Hepatocyte (in vitro differentiated cells): Measurements from ENCODE around the gene PER1. TPM values are rescaled to one million over a fixed set of nuclear protein-coding genes. Genes with fewer than 3 reads are reported as not detected.

Experiments used
- DNase-seq: peaks from one replicate; pipeline ENCODE4 v3.0.0-alpha.2; 2016; ENCODE audit warnings: low spot score
- H2AFZ ChIP-seq: fragments of 200-600 bp; sonication (generic); 2 replicates; pipeline ENCODE4 v1.6.0; 2016; ENCODE audit warnings: antibody characterized with exemption, mild to moderate bottlenecking
- H3K27ac ChIP-seq: fragments of 200-600 bp; sonication (generic); 2 replicates; pipeline ENCODE4 v1.5.1; 2016; ENCODE audit warnings: mild to moderate bottlenecking
- H3K27me3 ChIP-seq: fragments of 200-600 bp; sonication (generic); 2 replicates; pipeline ENCODE4 v1.6.1; 2016
- H3K36me3 ChIP-seq: fragments of 200-600 bp; sonication (generic); replicated peaks from 2 replicates; pipeline ENCODE4 v1.5.1; 2016; ENCODE audit warnings: low read depth; ENCODE audit not compliant: insufficient read depth
- H3K4me1 ChIP-seq: fragments of 200-600 bp; sonication (generic); 2 replicates; pipeline ENCODE4 v1.5.1; 2016; ENCODE audit warnings: mild to moderate bottlenecking, moderate library complexity; ENCODE audit not compliant: insufficient read depth
- H3K4me2 ChIP-seq: fragments of 200-600 bp; sonication (generic); 2 replicates; pipeline ENCODE4 v1.6.0; 2016
- H3K4me3 ChIP-seq: fragments of 200-600 bp; sonication (generic); 2 replicates; pipeline ENCODE4 v1.5.1; 2016; ENCODE audit warnings: mild to moderate bottlenecking
- H3K79me2 ChIP-seq: fragments of 200-600 bp; sonication (generic); 2 replicates; pipeline ENCODE4 v1.6.0; 2017; ENCODE audit warnings: mild to moderate bottlenecking
- H3K9me2 ChIP-seq: fragments of 200-600 bp; sonication (generic); replicated peaks from 2 replicates; pipeline ENCODE4 v1.6.0; 2017; ENCODE audit warnings: mild to moderate bottlenecking; ENCODE audit not compliant: insufficient read depth
- H3K9me3 ChIP-seq: fragments of 200-600 bp; sonication (generic); 2 replicates; pipeline ENCODE4 v1.5.1; 2016; ENCODE audit warnings: low read depth, mild to moderate bottlenecking
- H4K20me1 ChIP-seq: fragments of 200-600 bp; sonication (generic); 2 replicates; pipeline ENCODE4 v1.6.0; 2016; ENCODE audit warnings: mild to moderate bottlenecking; ENCODE audit not compliant: insufficient read depth, poor library complexity, severe bottlenecking
- CTCF ChIP-seq: fragments of 200-600 bp; sonication (generic); IDR thresholded peaks from 2 replicates; pipeline ENCODE4 v1.5.1; 2016; ENCODE audit warnings: antibody characterized with exemption, mild to moderate bottlenecking; ENCODE audit not compliant: poor library complexity
- EZH2 ChIP-seq: fragments of 200-600 bp; sonication (generic); IDR thresholded peaks from 2 replicates; pipeline ENCODE4 v1.6.1; 2016; ENCODE audit warnings: antibody characterized with exemption, mild to moderate bottlenecking, borderline replicate concordance
- EZH2phosphoT487 ChIP-seq: fragments of 200-600 bp; sonication (generic); IDR thresholded peaks from one replicate; pipeline ENCODE4 v1.6.1; 2018; ENCODE audit warnings: antibody characterized with exemption, mild to moderate bottlenecking, low read depth, moderate library complexity; ENCODE audit not compliant: unreplicated experiment, severe bottlenecking
- WGBS: methylation state at CpG from one replicate; pipeline ENCODE4 v1.1.6; 2016; ENCODE audit warnings: low lambda C conversion rate; ENCODE audit errors: missing lambda C conversion rate; 5-methylcytosine and 5-hydroxymethylcytosine counted together
- polyA plus RNA-seq: library from polyadenylated mRNA; unstranded; fragments of >200 nt; fragmentation: Nextera tagmentation; extraction: Ambion mirVana; gene quantifications from 2 replicates; pipeline ENCODE4 v1.2.1, GENCODE V29; 2016
- total RNA-seq: library from RNA; depleted of rRNA; stranded (reverse); fragments of >200 nt; gene quantifications from 2 replicates; pipeline ENCODE4 v1.2.3, GENCODE V29; 2014

PER1 gene
- total and polyA plus RNA-seq, 2 experiments from 2014 or later, result 36.5 to 107 TPM

GRCh38 chr17:8146381-8147140 is 5.6 kb downstream of the PER1 start:
- no peaks in the 10 kb centered on the region for H3K9me3 ChIP-seq
- no peaks in the 10 kb centered on the region for H3K36me3 ChIP-seq
- no peak for DNase-seq
- H3K4me2 ChIP-seq, result no peak overlapping the region
- WGBS, result 97% methylated on average over 14 of the region's 14 CpGs
- H4K20me1 ChIP-seq, result peaks cover 69% of the 10 kb centered on the region
- H3K4me1 ChIP-seq, result peaks cover 6% of the 10 kb centered on the region
- TF ChIP-seq EZH2 (no peak), CTCF (no peak), EZH2phosphoT487 (no peak)
- no peaks in the 10 kb centered on the region for H3K27me3 ChIP-seq
- no peaks in the 10 kb centered on the region for H3K9me2 ChIP-seq
- no peak overlapping the region for H3K4me3 ChIP-seq
- no peak overlapping the region for H3K27ac ChIP-seq
- no peak overlapping the region for H2AFZ ChIP-seq
- peaks cover 25% of the 10 kb centered on the region for H3K79me2 ChIP-seq

- WGBS, result 98% methylated on average over 12 of the region's 12 CpGs
- Histone ChIP-seq H2AFZ (no peak overlapping the region), H3K36me3 (no peaks in the 10 kb centered on the region), H3K9me3 (no peaks in the 10 kb centered on the region), H3K9me2 (no peaks in the 10 kb centered on the region), H3K27me3 (no peaks in the 10 kb centered on the region), H3K4me2 (no peak overlapping the region), H3K79me2 (peaks cover 23% of the 10 kb centered on the region), H3K4me3 (no peak overlapping the region), H3K4me1 (peaks cover 4% of the 10 kb centered on the region), H3K27ac (no peak overlapping the region), H4K20me1 (peaks cover 67% of the 10 kb centered on the region)
- no peak for TF ChIP-seq CTCF
- no peak for TF ChIP-seq EZH2phosphoT487
- TF ChIP-seq EZH2, result no peak
- no peak for DNase-seq
These were observed 6.4 kb downstream of the PER1 start for GRCh38 chr17:8145811-8146210.

GRCh38 chr17:8144401-8145231 is 7.6 kb downstream of the PER1 start:
- H3K4me1 ChIP-seq, result peaks cover 4% of the 10 kb centered on the region

More at GRCh38 chr17:8144401-8145231, 7.6 kb downstream of the PER1 start:
- no peaks in the 10 kb centered on the region for H3K9me3 ChIP-seq
- WGBS, result 95% methylated on average over 15 of the region's 15 CpGs
- no peak overlapping the region for H3K4me3 ChIP-seq
- no peaks in the 10 kb centered on the region for H3K9me2 ChIP-seq
- TF ChIP-seq EZH2, result no peak
- TF ChIP-seq CTCF, result no peak
- TF ChIP-seq EZH2phosphoT487, result no peak
- H4K20me1 ChIP-seq, result peaks cover 64% of the 10 kb centered on the region
- H3K27me3 ChIP-seq, result no peaks in the 10 kb centered on the region
- no peak overlapping the region for H3K4me2 ChIP-seq
- no peak overlapping the region for H2AFZ ChIP-seq
- DNase-seq, result no peak
- H3K36me3 ChIP-seq, result no peaks in the 10 kb centered on the region
- H3K27ac ChIP-seq, result no peak overlapping the region
- peaks cover 11% of the 10 kb centered on the region for H3K79me2 ChIP-seq
